ENCODE results near the gene KCNMB3.
"Not testable (repeated sequence)": the region's sequence is repeated elsewhere in the genome, so short reads cannot be mapped to it uniquely, and the experiment has no call there.

Gene KCNMB3

GRCh38 chr3:179265092-179265491 lies 14.2 kb upstream of the KCNMB3 start:
- TF ChIP-seq CTCF (IDR thresholded peaks at IDR 0.05; ENCODE audit: low read depth, low read length, missing control alignments) = no peak
- no peak overlapping the region for H3K4me3 ChIP-seq (ENCODE audit: low read depth, low read length)
- no peak for DNase-seq (ENCODE audit: low read depth)

GRCh38 chr3:179264449-179264848 lies 13.5 kb upstream of the KCNMB3 start:
- TF ChIP-seq CTCF (IDR thresholded peaks at IDR 0.05; ENCODE audit: low read depth, low read length, missing control alignments) = no peak
- DNase-seq (ENCODE audit: low read depth) = no peak
- no peak overlapping the region for H3K4me3 ChIP-seq (ENCODE audit: low read depth, low read length)

GRCh38 chr3:179263134-179263533 lies 12.2 kb upstream of the KCNMB3 start:
- no peak for DNase-seq (ENCODE audit: low read depth)
- TF ChIP-seq CTCF (IDR thresholded peaks at IDR 0.05; ENCODE audit: low read depth, low read length, missing control alignments) = no peak
- H3K4me3 ChIP-seq (ENCODE audit: low read depth, low read length) = no peak overlapping the region

GRCh38 chr3:179260949-179261765 lies 10.2 kb upstream of the KCNMB3 start:
- DNase-seq (ENCODE audit: low read depth) = peak; percentile 37
- TF ChIP-seq CTCF (IDR thresholded peaks at IDR 0.05; ENCODE audit: low read depth, low read length, missing control alignments) = no peak
- H3K4me3 ChIP-seq (ENCODE audit: low read depth, low read length) = peak overlapping the region; percentile 75

GRCh38 chr3:179259959-179260756 lies 9.2 kb upstream of the KCNMB3 start:
- H3K4me3 ChIP-seq (ENCODE audit: low read depth, low read length) = peak overlapping the region; percentile 75; the same call in 1 of the 2 replicates
- DNase-seq (ENCODE audit: low read depth) = not testable (repeated sequence)

- DNase-seq (ENCODE audit: low read depth) = no peak
- peak overlapping the region; percentile 36 for H3K4me3 ChIP-seq (ENCODE audit: low read depth, low read length)
- no peak for TF ChIP-seq CTCF (IDR thresholded peaks at IDR 0.05; ENCODE audit: low read depth, low read length, missing control alignments)
Measured at GRCh38 chr3:179258820-179259219, 7.9 kb upstream of the KCNMB3 start.

- not testable (repeated sequence) for DNase-seq (ENCODE audit: low read depth)
- peak overlapping the region; percentile 21; the same call in 1 of the 2 replicates for H3K4me3 ChIP-seq (ENCODE audit: low read depth, low read length)
Measured at GRCh38 chr3:179257742-179258141, 6.8 kb upstream of the KCNMB3 start.
